Natural killer cell (primary cell): ENCODE results near the gene CFAP54. TPM values are rescaled to one million over a fixed set of nuclear protein-coding genes. Genes with fewer than 3 reads are reported as not detected.

Experiments used
- ATAC-seq, 3 donors: fragments of 150-1000 bp in 2 of 3; fragments of 200-7000 bp in 1 of 3; cut with Tn5 transposase; 1 replicate in 1 of 3; 2 replicates in 2 of 3; pipeline ENCODE4 v1.10.0; 2021; ENCODE audit warnings: mild to moderate bottlenecking in 2 of 3, moderate library complexity in 2 of 3
- DNase-seq, 2 donors: peaks; one replicate each; pipeline versions ENCODE4 v3.0.0 to v3.0.0-alpha.2; 2013 to 2021; ENCODE audit warnings: mixed read lengths in 1 of 2
- H3K27ac ChIP-seq: one replicate; pipeline ENCODE4 v1.5.1; 2013; ENCODE audit warnings: mild to moderate bottlenecking, low read length
- H3K27me3 ChIP-seq: one replicate; pipeline ENCODE4 v1.6.1; 2013; ENCODE audit warnings: low read length; ENCODE audit not compliant: control insufficient read depth, insufficient read depth
- H3K36me3 ChIP-seq: one replicate; pipeline ENCODE4 v1.6.1; 2013; ENCODE audit warnings: low read length; ENCODE audit not compliant: control insufficient read depth, insufficient read depth
- H3K4me1 ChIP-seq: one replicate; pipeline ENCODE4 v1.6.1; 2013; ENCODE audit warnings: low read length; ENCODE audit not compliant: control insufficient read depth, insufficient read depth
- H3K4me3 ChIP-seq: one replicate; pipeline ENCODE4 v1.5.1; 2013; ENCODE audit warnings: low read length
- H3K9me3 ChIP-seq: one replicate; pipeline ENCODE4 v1.6.1; 2013; ENCODE audit warnings: low read length; ENCODE audit not compliant: control insufficient read depth, insufficient read depth
- H3K27ac Mint-ChIP-seq, 2 donors: one replicate each; pipeline ENCODE4 v1.8.0; 2022; ENCODE audit warnings: mild to moderate bottlenecking in 2 of 2, mixed read lengths in 2 of 2, moderate library complexity in 1 of 2
- H3K27me3 Mint-ChIP-seq, 2 donors: one replicate each; pipeline ENCODE4 v1.8.0; 2022; ENCODE audit warnings: low read depth in 2 of 2, mixed read lengths in 2 of 2
- H3K36me3 Mint-ChIP-seq: one replicate; pipeline ENCODE4 v1.8.0; 2022; ENCODE audit warnings: mixed read lengths
- H3K4me1 Mint-ChIP-seq, 2 donors: one replicate each; pipeline ENCODE4 v1.8.0; 2022; ENCODE audit warnings: mixed read lengths in 2 of 2
- H3K4me3 Mint-ChIP-seq: one replicate; pipeline ENCODE4 v1.8.0; 2022; ENCODE audit warnings: mild to moderate bottlenecking, moderate library complexity, mixed read lengths
- H3K9me3 Mint-ChIP-seq, 2 donors: one replicate each; pipeline ENCODE4 v1.8.0; 2022; ENCODE audit warnings: mixed read lengths in 2 of 2
- CTCF ChIP-seq: fragments of 200-600 bp; IDR thresholded peaks from one replicate; pipeline ENCODE4 v1.8.0; 2022; ENCODE audit warnings: antibody characterized with exemption
- WGBS: methylation state at CpG from one replicate; pipeline ENCODE4 v1.1.7; 2013; ENCODE audit warnings: missing lambda C conversion rate; ENCODE audit not compliant: insufficient coverage; 5-methylcytosine and 5-hydroxymethylcytosine counted together
- intact Hi-C: fragments of 100-400 bp; cut with micrococcal nuclease; formaldehyde crosslinking; loops from one replicate; pipeline ENCODE4 v1.14.2; 2022
- total RNA-seq, 4 donors: library from RNA; stranded (reverse); fragments of 120-200 nt in 1 of 4; gene quantifications; one replicate each; pipeline versions ENCODE4 v1.2.3 to v1.2.4, GENCODE V29; 2013 to 2022

CFAP54 gene
- total RNA-seq, 3 donors from 2014 or later (not counting 1 experiment from before 2014, with no cell fraction given), result 0.56 to 1.5 (median 1.2) TPM

GRCh38 chr12:96858162-96858561 is 368.8 kb downstream of the CFAP54 start:
- ATAC-seq (no peak), DNase-seq (no peak)
- Histone ChIP-seq H3K27ac (no peak overlapping the region), H3K4me3 (no peak overlapping the region), H3K36me3 (no peaks in the 10 kb centered on the region), H3K4me1 (no peaks in the 10 kb centered on the region), H3K27me3 (no peaks in the 10 kb centered on the region), H3K9me3 (no peaks in the 10 kb centered on the region)
- Mint-ChIP-seq H3K27me3 (peaks cover 6 to 7% of the 10 kb centered on the region in 2 donors), H3K9me3 (peaks cover 0 to 4% of the 10 kb centered on the region in 2 donors), H3K36me3 (no peaks in the 10 kb centered on the region), H3K4me3 (no peak overlapping the region), H3K27ac (no peak overlapping the region), H3K4me1 (no peaks in the 10 kb centered on the region)
- WGBS, result 63% methylated on average over 1 of the region's 1 CpG
- no peak for TF ChIP-seq CTCF
- intact Hi-C loops, result no loop called here

- Histone ChIP-seq H3K4me1 (no peaks in the 10 kb centered on the region), H3K4me3 (no peak overlapping the region), H3K36me3 (no peaks in the 10 kb centered on the region), H3K9me3 (no peaks in the 10 kb centered on the region), H3K27ac (no peak overlapping the region), H3K27me3 (peaks cover 3% of the 10 kb centered on the region)
- H3K4me3 Mint-ChIP-seq, result no peak overlapping the region
- peaks cover 0 to 2% of the 10 kb centered on the region in 2 donors for H3K9me3 Mint-ChIP-seq
- WGBS, result 75% methylated on average over 1 of the region's 2 CpGs
- H3K27ac Mint-ChIP-seq, result no peak overlapping the region
- intact Hi-C loops, result no loop called here
- peaks cover 10 to 11% of the 10 kb centered on the region in 2 donors for H3K27me3 Mint-ChIP-seq
- no peak for DNase-seq
- H3K4me1 Mint-ChIP-seq, result no peaks in the 10 kb centered on the region
- ATAC-seq, result no peak
- no peak for TF ChIP-seq CTCF
- H3K36me3 Mint-ChIP-seq, result no peaks in the 10 kb centered on the region
These were observed 372.3 kb downstream of the CFAP54 start for GRCh38 chr12:96861656-96862055.

- Histone ChIP-seq H3K27me3 (peaks cover 3% of the 10 kb centered on the region), H3K4me3 (no peak overlapping the region), H3K36me3 (no peaks in the 10 kb centered on the region), H3K27ac (no peak overlapping the region), H3K4me1 (no peaks in the 10 kb centered on the region), H3K9me3 (no peaks in the 10 kb centered on the region)
- DNase-seq, result no peak
- ATAC-seq, result no peak
- intact Hi-C loops, result no loop called here
- Mint-ChIP-seq H3K36me3 (no peaks in the 10 kb centered on the region), H3K27me3 (peaks cover 10 to 12% of the 10 kb centered on the region in 2 donors), H3K4me1 (no peaks in the 10 kb centered on the region), H3K27ac (no peak overlapping the region), H3K9me3 (no peaks in the 10 kb centered on the region), H3K4me3 (no peak overlapping the region)
- TF ChIP-seq CTCF, result no peak
- 94% methylated on average over 1 of the region's 1 CpG for WGBS
These were observed 372.9 kb downstream of the CFAP54 start for GRCh38 chr12:96862326-96862725.

GRCh38 chr12:96864335-96864734 is 375.0 kb downstream of the CFAP54 start:
- Histone ChIP-seq H3K9me3 (no peaks in the 10 kb centered on the region), H3K36me3 (no peaks in the 10 kb centered on the region), H3K4me3 (no peak overlapping the region), H3K27me3 (peaks cover 5% of the 10 kb centered on the region), H3K4me1 (no peaks in the 10 kb centered on the region), H3K27ac (no peak overlapping the region)
- no peak overlapping the region for H3K4me3 Mint-ChIP-seq
- no peak for TF ChIP-seq CTCF
- H3K4me1 Mint-ChIP-seq, result no peaks in the 10 kb centered on the region
- WGBS, result 16% methylated on average over 4 of the region's 4 CpGs
- ATAC-seq (no peak), DNase-seq (no peak)
- no peaks in the 10 kb centered on the region for H3K9me3 Mint-ChIP-seq
- no peaks in the 10 kb centered on the region for H3K36me3 Mint-ChIP-seq
- no peak overlapping the region for H3K27ac Mint-ChIP-seq
- intact Hi-C loops, result no loop called here
- H3K27me3 Mint-ChIP-seq, result peaks cover 13 to 28% of the 10 kb centered on the region in 2 donors
